Natural killer cell (primary cell): ENCODE results near the gene EVI2B. TPM values are rescaled to one million over a fixed set of nuclear protein-coding genes. Genes with fewer than 3 reads are reported as not detected.
"Not testable (repeated sequence)": the region's sequence is repeated elsewhere in the genome, so short reads cannot be mapped to it uniquely, and the experiment has no call there.

Experiments used
- ATAC-seq, 3 donors: fragments of 150-1000 bp in 2 of 3; fragments of 200-7000 bp in 1 of 3; cut with Tn5 transposase; 1 replicate in 1 of 3; 2 replicates in 2 of 3; pipeline ENCODE4 v1.10.0; 2021; ENCODE audit warnings: mild to moderate bottlenecking in 2 of 3, moderate library complexity in 2 of 3
- DNase-seq, 2 donors: peaks; one replicate each; pipeline versions ENCODE4 v3.0.0 to v3.0.0-alpha.2; 2013 to 2021; ENCODE audit warnings: mixed read lengths in 1 of 2
- H3K27ac ChIP-seq: one replicate; pipeline ENCODE4 v1.5.1; 2013; ENCODE audit warnings: mild to moderate bottlenecking, low read length
- H3K27me3 ChIP-seq: one replicate; pipeline ENCODE4 v1.6.1; 2013; ENCODE audit warnings: low read length; ENCODE audit not compliant: control insufficient read depth, insufficient read depth
- H3K36me3 ChIP-seq: one replicate; pipeline ENCODE4 v1.6.1; 2013; ENCODE audit warnings: low read length; ENCODE audit not compliant: control insufficient read depth, insufficient read depth
- H3K4me1 ChIP-seq: one replicate; pipeline ENCODE4 v1.6.1; 2013; ENCODE audit warnings: low read length; ENCODE audit not compliant: control insufficient read depth, insufficient read depth
- H3K4me3 ChIP-seq: one replicate; pipeline ENCODE4 v1.5.1; 2013; ENCODE audit warnings: low read length
- H3K9me3 ChIP-seq: one replicate; pipeline ENCODE4 v1.6.1; 2013; ENCODE audit warnings: low read length; ENCODE audit not compliant: control insufficient read depth, insufficient read depth
- H3K27ac Mint-ChIP-seq, 2 donors: one replicate each; pipeline ENCODE4 v1.8.0; 2022; ENCODE audit warnings: mild to moderate bottlenecking in 2 of 2, mixed read lengths in 2 of 2, moderate library complexity in 1 of 2
- H3K27me3 Mint-ChIP-seq, 2 donors: one replicate each; pipeline ENCODE4 v1.8.0; 2022; ENCODE audit warnings: low read depth in 2 of 2, mixed read lengths in 2 of 2
- H3K36me3 Mint-ChIP-seq: one replicate; pipeline ENCODE4 v1.8.0; 2022; ENCODE audit warnings: mixed read lengths
- H3K4me1 Mint-ChIP-seq, 2 donors: one replicate each; pipeline ENCODE4 v1.8.0; 2022; ENCODE audit warnings: mixed read lengths in 2 of 2
- H3K4me3 Mint-ChIP-seq: one replicate; pipeline ENCODE4 v1.8.0; 2022; ENCODE audit warnings: mild to moderate bottlenecking, moderate library complexity, mixed read lengths
- H3K9me3 Mint-ChIP-seq, 2 donors: one replicate each; pipeline ENCODE4 v1.8.0; 2022; ENCODE audit warnings: mixed read lengths in 2 of 2
- WGBS: methylation state at CpG from one replicate; pipeline ENCODE4 v1.1.7; 2013; ENCODE audit warnings: missing lambda C conversion rate; ENCODE audit not compliant: insufficient coverage; 5-methylcytosine and 5-hydroxymethylcytosine counted together
- intact Hi-C: fragments of 100-400 bp; cut with micrococcal nuclease; formaldehyde crosslinking; loops from one replicate; pipeline ENCODE4 v1.14.2; 2022
- total RNA-seq, 4 donors: library from RNA; stranded (reverse); fragments of 120-200 nt in 1 of 4; gene quantifications; one replicate each; pipeline versions ENCODE4 v1.2.3 to v1.2.4, GENCODE V29; 2013 to 2022
- TF ChIP-seq, protein P1 (sequence below): fragments of 200-600 bp; IDR thresholded peaks from one replicate; pipeline ENCODE4 v1.8.0; 2022; ENCODE audit warnings: antibody characterized with exemption

The EVI2B gene
- total RNA-seq, 3 donors from 2014 or later (not counting 1 experiment from before 2014, with no cell fraction given), result 89.6 to 103 (median 98.9) TPM

DNA sequence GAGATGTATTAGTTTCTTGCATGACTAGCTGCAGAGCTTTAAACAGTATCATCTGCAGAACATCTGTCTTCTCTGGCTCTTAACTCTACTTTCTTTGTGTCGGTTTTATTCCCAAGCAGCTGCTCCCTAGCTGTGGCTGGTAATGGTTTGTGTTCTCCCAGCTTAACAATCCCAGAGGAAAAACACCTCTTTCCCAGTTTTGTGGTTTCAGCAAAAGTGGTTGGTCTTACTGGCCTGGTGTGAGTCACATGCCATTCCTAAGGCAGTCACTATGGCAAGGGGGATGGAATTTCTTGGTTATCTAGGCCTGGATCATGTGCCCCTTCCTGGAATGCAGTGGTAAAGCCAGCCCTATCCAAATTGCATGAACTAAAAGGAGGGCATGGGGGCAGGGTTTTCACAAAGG, 44.3 kb downstream of the EVI2B start:
- DNase-seq (no peak), ATAC-seq (no peak)
- H3K27ac Mint-ChIP-seq, result no peak overlapping the region
- no peak overlapping the region for H3K4me3 ChIP-seq
- H3K27me3 ChIP-seq, result no peaks in the 10 kb centered on the region
- no peaks in the 10 kb centered on the region for H3K9me3 Mint-ChIP-seq
- no peaks in the 10 kb centered on the region for H3K9me3 ChIP-seq
- H3K27me3 Mint-ChIP-seq, result no peaks in the 10 kb centered on the region
- H3K4me1 ChIP-seq, result no peaks in the 10 kb centered on the region
- TF ChIP-seq, protein P1, sequence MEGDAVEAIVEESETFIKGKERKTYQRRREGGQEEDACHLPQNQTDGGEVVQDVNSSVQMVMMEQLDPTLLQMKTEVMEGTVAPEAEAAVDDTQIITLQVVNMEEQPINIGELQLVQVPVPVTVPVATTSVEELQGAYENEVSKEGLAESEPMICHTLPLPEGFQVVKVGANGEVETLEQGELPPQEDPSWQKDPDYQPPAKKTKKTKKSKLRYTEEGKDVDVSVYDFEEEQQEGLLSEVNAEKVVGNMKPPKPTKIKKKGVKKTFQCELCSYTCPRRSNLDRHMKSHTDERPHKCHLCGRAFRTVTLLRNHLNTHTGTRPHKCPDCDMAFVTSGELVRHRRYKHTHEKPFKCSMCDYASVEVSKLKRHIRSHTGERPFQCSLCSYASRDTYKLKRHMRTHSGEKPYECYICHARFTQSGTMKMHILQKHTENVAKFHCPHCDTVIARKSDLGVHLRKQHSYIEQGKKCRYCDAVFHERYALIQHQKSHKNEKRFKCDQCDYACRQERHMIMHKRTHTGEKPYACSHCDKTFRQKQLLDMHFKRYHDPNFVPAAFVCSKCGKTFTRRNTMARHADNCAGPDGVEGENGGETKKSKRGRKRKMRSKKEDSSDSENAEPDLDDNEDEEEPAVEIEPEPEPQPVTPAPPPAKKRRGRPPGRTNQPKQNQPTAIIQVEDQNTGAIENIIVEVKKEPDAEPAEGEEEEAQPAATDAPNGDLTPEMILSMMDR, result no peak
- H3K4me1 Mint-ChIP-seq, result no peaks in the 10 kb centered on the region
- no peak overlapping the region for H3K4me3 Mint-ChIP-seq
- whole genome bisulfite sequencing, result no CpG with 5 or more reads among the region's 1 CpG
- H3K36me3 ChIP-seq, result peaks cover 24% of the 10 kb centered on the region
- intact Hi-C loops, result no loop called here
- H3K36me3 Mint-ChIP-seq, result peaks cover 16% of the 10 kb centered on the region
- no peak overlapping the region for H3K27ac ChIP-seq

DNA sequence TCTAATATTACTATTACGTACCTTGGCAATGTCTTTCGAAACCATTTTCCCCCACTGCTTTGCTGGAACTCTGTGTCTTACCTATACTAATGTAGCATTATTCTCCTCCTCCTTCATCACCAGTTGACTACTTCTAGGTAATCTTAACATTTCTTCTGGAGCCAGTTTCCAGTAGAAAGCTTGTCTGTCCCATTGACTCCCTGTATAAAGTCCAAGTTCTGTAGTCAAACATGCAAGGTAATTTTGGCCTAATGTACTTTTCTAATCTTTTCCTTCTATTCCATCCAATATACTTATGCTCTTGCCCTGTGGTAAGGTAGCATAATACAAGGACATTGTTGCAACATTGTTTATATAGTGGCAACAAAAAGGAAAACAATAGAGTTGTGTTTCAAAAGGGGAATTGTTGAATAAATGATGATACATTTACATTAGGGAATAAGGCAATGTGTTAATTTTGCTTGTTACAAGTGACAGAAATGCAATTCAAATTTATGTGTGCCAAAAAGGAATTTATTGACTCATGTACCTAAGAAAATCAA, 44.7 kb downstream of the EVI2B start:
- Histone ChIP-seq H3K27ac (no peak overlapping the region), H3K4me3 (no peak overlapping the region), H3K27me3 (no peaks in the 10 kb centered on the region), H3K4me1 (no peaks in the 10 kb centered on the region), H3K36me3 (peaks cover 24% of the 10 kb centered on the region), H3K9me3 (no peaks in the 10 kb centered on the region)
- Mint-ChIP-seq H3K27ac (no peak overlapping the region), H3K9me3 (no peaks in the 10 kb centered on the region), H3K4me3 (no peak overlapping the region), H3K36me3 (peaks cover 16% of the 10 kb centered on the region), H3K4me1 (no peaks in the 10 kb centered on the region), H3K27me3 (no peaks in the 10 kb centered on the region)
- WGBS, result 92% methylated on average over 2 of the region's 2 CpGs
- TF ChIP-seq, protein P1, result no peak
- no peak for DNase-seq
- ATAC-seq, result no peak
- intact Hi-C loops, result no loop called here

DNA sequence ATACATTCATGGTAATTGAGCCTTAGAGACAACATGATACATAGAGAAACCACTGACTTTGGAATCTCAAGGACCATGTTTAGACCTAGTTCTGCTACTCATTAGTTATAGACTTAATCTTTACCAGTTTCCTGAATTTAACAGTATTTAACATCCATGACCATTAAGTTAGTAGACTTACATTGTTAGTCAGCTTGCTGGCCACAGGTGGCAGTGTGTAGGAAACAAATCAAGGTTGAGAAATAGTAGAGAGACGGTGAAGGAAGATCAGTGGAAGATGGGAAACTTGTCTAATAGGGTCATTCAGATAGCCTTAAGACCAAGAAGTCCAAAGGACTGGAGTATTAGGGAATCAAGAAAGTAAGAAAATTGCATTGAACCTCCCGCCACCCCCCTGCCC, 47.8 kb downstream of the EVI2B start:
- Mint-ChIP-seq H3K27me3 (no peaks in the 10 kb centered on the region), H3K4me3 (no peak overlapping the region), H3K9me3 (no peaks in the 10 kb centered on the region), H3K4me1 (no peaks in the 10 kb centered on the region), H3K36me3 (peaks cover 16% of the 10 kb centered on the region), H3K27ac (no peak overlapping the region)
- DNase-seq, result peak in 1 of 2 donors; percentile 53
- peaks cover 29% of the 10 kb centered on the region for H3K36me3 ChIP-seq
- intact Hi-C loops, result loop anchor here (1.0 kb wide), 1 partner anchor 107 kb away; no protein-coding TSS in a partner anchor
- no peaks in the 10 kb centered on the region for H3K4me1 ChIP-seq
- whole genome bisulfite sequencing, result 82% methylated on average over 2 of the region's 2 CpGs
- TF ChIP-seq, protein P1, result no peak
- H3K27me3 ChIP-seq, result no peaks in the 10 kb centered on the region
- H3K4me3 ChIP-seq, result no peak overlapping the region
- H3K9me3 ChIP-seq, result no peaks in the 10 kb centered on the region
- no peak for ATAC-seq
- H3K27ac ChIP-seq, result no peak overlapping the region

DNA sequence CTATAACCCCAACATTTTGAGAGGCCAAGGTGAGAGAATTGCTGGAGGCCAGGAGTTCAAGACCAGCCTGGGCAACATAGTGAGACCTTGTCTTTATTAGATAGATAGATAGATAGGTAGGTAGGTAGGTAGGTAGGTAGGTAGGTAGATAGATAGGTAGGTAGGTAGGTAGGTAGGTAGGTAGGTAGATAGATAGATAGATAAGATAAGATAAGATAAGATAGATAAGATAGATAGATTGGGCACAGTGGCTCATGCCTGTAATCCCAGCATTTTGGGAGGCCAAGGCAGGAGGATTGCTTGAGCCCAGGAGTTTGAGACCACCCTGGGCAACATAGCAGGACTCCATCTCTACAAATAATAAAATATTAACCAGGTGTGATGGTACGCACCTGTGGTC, 50.9 kb downstream of the EVI2B start:
- H3K36me3 Mint-ChIP-seq, result peaks cover 18% of the 10 kb centered on the region
- H3K4me3 ChIP-seq, intact Hi-C loops, ATAC-seq, DNase-seq, H3K4me3 Mint-ChIP-seq, H3K9me3 Mint-ChIP-seq, H3K27ac Mint-ChIP-seq, H3K27ac ChIP-seq, H3K27me3 ChIP-seq, H3K27me3 Mint-ChIP-seq, H3K9me3 ChIP-seq, H3K4me1 Mint-ChIP-seq, H3K4me1 ChIP-seq: not testable (repeated sequence)
- peaks cover 24% of the 10 kb centered on the region for H3K36me3 ChIP-seq
- WGBS, result 100% methylated on average over 1 of the region's 1 CpG
